Keratinocyte (primary cell): ENCODE measurements around the gene SPIRE1. TPM values are rescaled to one million over a fixed set of nuclear protein-coding genes. Genes with fewer than 3 reads are reported as not detected.

Experiments
- DNase-seq: peaks from one replicate; pipeline ENCODE4 v3.0.0-alpha.2; 2011; ENCODE audit warnings: low read depth, missing footprints, low spot score
- FAIRE-seq: peaks from 2 replicates; lab custom pipeline; 2011; peaks lifted over from hg19 to GRCh38; lab: Jason Lieb, UNC
- H2AFZ ChIP-seq: 2 replicates; pipeline ENCODE4 v1.6.0; 2012; ENCODE audit warnings: low read length, control low read depth, inconsistent platforms; ENCODE audit not compliant: control insufficient read depth
- H3K27ac ChIP-seq: 2 replicates; pipeline ENCODE4 v1.5.1; 2011; ENCODE audit warnings: low read length; ENCODE audit not compliant: control insufficient read depth, insufficient read depth
- H3K27me3 ChIP-seq: 3 replicates; pipeline ENCODE4 v1.6.0; 2011; ENCODE audit warnings: low read length; ENCODE audit not compliant: control insufficient read depth, insufficient read depth; ENCODE audit errors: extremely low read depth
- H3K36me3 ChIP-seq, 2 experiments: 2 replicates in 1 of 2; 3 replicates in 1 of 2; pipeline ENCODE4 v1.5.1; 2011; ENCODE audit warnings: low read length in 2 of 2, mild to moderate bottlenecking in 1 of 2; ENCODE audit not compliant: control insufficient read depth in 2 of 2, insufficient read depth in 2 of 2; ENCODE audit errors: extremely low read depth in 1 of 2
- H3K4me1 ChIP-seq: 3 replicates; pipeline ENCODE4 v1.5.1; 2011; ENCODE audit warnings: low read length; ENCODE audit not compliant: control insufficient read depth, insufficient read depth; ENCODE audit errors: extremely low read depth
- H3K4me2 ChIP-seq: 3 replicates; pipeline ENCODE4 v1.6.0; 2011; ENCODE audit warnings: low read depth, low read length; ENCODE audit not compliant: control insufficient read depth, insufficient read depth; ENCODE audit errors: extremely low read depth
- H3K4me3 ChIP-seq, 3 experiments: fragments of 200-600 bp in 1 of 3; sonication (generic) in 1 of 3; 2 replicates in 2 of 3; 3 replicates in 1 of 3; pipeline ENCODE4 v1.5.1; 2011 to 2016; ENCODE audit warnings: low read length in 3 of 3, mild to moderate bottlenecking in 3 of 3, control low read depth in 2 of 3, inconsistent platforms in 1 of 3, low read depth in 1 of 3, mixed read lengths in 1 of 3, mixed run types in 1 of 3, moderate library complexity in 1 of 3; ENCODE audit not compliant: control insufficient read depth in 2 of 3, insufficient read depth in 2 of 3; ENCODE audit errors: extremely low read depth in 1 of 3
- H3K79me2 ChIP-seq: 2 replicates; pipeline ENCODE4 v1.6.0; 2012; ENCODE audit warnings: low read length; ENCODE audit not compliant: control insufficient read depth, insufficient read depth
- H3K9ac ChIP-seq: 3 replicates; pipeline ENCODE4 v1.6.0; 2011; ENCODE audit warnings: low read length; ENCODE audit not compliant: control insufficient read depth, insufficient read depth; ENCODE audit errors: extremely low read depth
- H3K9me1 ChIP-seq: 3 replicates; pipeline ENCODE4 v1.6.0; 2011; ENCODE audit warnings: low read length; ENCODE audit not compliant: control insufficient read depth, insufficient read depth; ENCODE audit errors: extremely low read depth
- H3K9me3 ChIP-seq: 2 replicates; pipeline ENCODE4 v1.5.1; 2012; ENCODE audit warnings: low read depth, low read length; ENCODE audit not compliant: control insufficient read depth
- H4K20me1 ChIP-seq: 3 replicates; pipeline ENCODE4 v1.6.0; 2011; ENCODE audit warnings: low read length; ENCODE audit not compliant: control insufficient read depth, insufficient read depth; ENCODE audit errors: extremely low read depth
- CTCF ChIP-seq, 3 experiments: IDR thresholded peaks in 1 of 3; conservative IDR thresholded peaks in 1 of 3; optimal IDR thresholded peaks in 1 of 3; 2 replicates in 2 of 3; 3 replicates in 1 of 3; pipeline versions ENCODE3 to v1.5.1; 2011; ENCODE audit warnings: low read length in 3 of 3, mild to moderate bottlenecking in 3 of 3, moderate library complexity in 2 of 3, control low read depth in 1 of 3, inconsistent platforms in 1 of 3; ENCODE audit not compliant: insufficient read depth in 2 of 3; ENCODE audit errors: extremely low read depth in 1 of 3
- EZH2 ChIP-seq: IDR thresholded peaks from one replicate; pipeline ENCODE4 v1.6.1; 2012; ENCODE audit warnings: inconsistent platforms, mild to moderate bottlenecking, low read length, moderate library complexity
- dilution Hi-C: fragments of 300-500 bp; cut with MboI; formaldehyde crosslinking; loops from one replicate; pipeline ENCODE4 v1.7.0; 2020; ENCODE audit warnings: low sequenced_read_pairs; ENCODE audit not compliant: extremely low pct_ligation_motif_present
- polyA plus RNA-seq, 5 experiments: library from polyadenylated mRNA; depleted of rRNA in 3 of 5; stranded (reverse) in 3 of 5; stranded (forward) in 1 of 5; unstranded in 1 of 5; fragments of >200 nt; gene quantifications; 1 replicate in 1 of 5; 2 replicates in 3 of 5; 3 replicates in 1 of 5; pipeline versions ENCODE4 v1.2.1 to v1.2.3, GENCODE V29; 2011 to 2012; ENCODE audit warnings: missing spikeins in 2 of 5, low read depth in 1 of 5, low replicate concordance in 1 of 5

Gene SPIRE1
- polyA plus RNA-seq, 1 donor (not counting 4 experiments of a cell fraction or from before 2014, with no cell fraction given): 20.6 TPM

GRCh38 chr18:12637393-12637792 lies 20.5 kb downstream of the SPIRE1 start:
- Histone ChIP-seq H3K9me1 (no peaks in the 10 kb centered on the region), H3K36me3 (no peaks in the 10 kb centered on the region), H3K9ac (no peak overlapping the region), H3K27me3 (no peaks in the 10 kb centered on the region), H3K4me1 (peaks cover 32% of the 10 kb centered on the region), H3K79me2 (peaks cover 27% of the 10 kb centered on the region), H3K27ac (peak overlapping the region; percentile 66), H3K4me3 (no peak overlapping the region), H2AFZ (no peak overlapping the region), H3K9me3 (no peaks in the 10 kb centered on the region), H4K20me1 (no peaks in the 10 kb centered on the region), H3K4me2 (peak overlapping the region; percentile 22)
- DNase-seq (no peak), FAIRE-seq (no peak)
- TF ChIP-seq EZH2: no peak
- no peak for TF ChIP-seq CTCF (optimal IDR thresholded peaks at IDR 0.05 in 1 of 3, IDR thresholded peaks at IDR 0.05 in 1 of 3, conservative IDR thresholded peaks at IDR 0.05 in 1 of 3; ENCODE audit: extremely low read depth in 1 of 3, insufficient read depth in 2 of 3, low read length in 3 of 3)
- dilution Hi-C loops: no loop called here

GRCh38 chr18:12631831-12632477 lies 26.0 kb downstream of the SPIRE1 start:
- Histone ChIP-seq H3K4me2 (no peak overlapping the region), H3K27me3 (no peaks in the 10 kb centered on the region), H3K79me2 (peaks cover 6% of the 10 kb centered on the region), H3K9ac (no peak overlapping the region), H3K9me3 (no peaks in the 10 kb centered on the region), H3K4me3 (no peak overlapping the region), H3K9me1 (no peaks in the 10 kb centered on the region), H3K4me1 (peaks cover 27% of the 10 kb centered on the region), H4K20me1 (no peaks in the 10 kb centered on the region), H3K27ac (no peak overlapping the region), H2AFZ (no peak overlapping the region), H3K36me3 (no peaks in the 10 kb centered on the region)
- FAIRE-seq (no peak), DNase-seq (no peak)
- dilution Hi-C loops: no loop called here
- no peak for TF ChIP-seq CTCF (optimal IDR thresholded peaks at IDR 0.05 in 1 of 3, IDR thresholded peaks at IDR 0.05 in 1 of 3, conservative IDR thresholded peaks at IDR 0.05 in 1 of 3; ENCODE audit: extremely low read depth in 1 of 3, insufficient read depth in 2 of 3, low read length in 3 of 3)
- no peak for TF ChIP-seq EZH2
